HG03064 (cell line): ENCODE measurements around the gene RNU2-63P.
A peak's percentile ranks its signal among the peaks of the same experiment; 100 is the strongest.
"Not testable (repeated sequence)": the region's sequence is repeated elsewhere in the genome, so short reads cannot be mapped to it uniquely, and the experiment has no call there.

Experiments used
- ATAC-seq: cut with Tn5 transposase; IDR thresholded peaks from one replicate; pipeline ENCODE4 v1.9.1; 2021; ENCODE audit warnings: low read depth; ENCODE audit not compliant: unreplicated experiment

Gene RNU2-63P

DNA sequence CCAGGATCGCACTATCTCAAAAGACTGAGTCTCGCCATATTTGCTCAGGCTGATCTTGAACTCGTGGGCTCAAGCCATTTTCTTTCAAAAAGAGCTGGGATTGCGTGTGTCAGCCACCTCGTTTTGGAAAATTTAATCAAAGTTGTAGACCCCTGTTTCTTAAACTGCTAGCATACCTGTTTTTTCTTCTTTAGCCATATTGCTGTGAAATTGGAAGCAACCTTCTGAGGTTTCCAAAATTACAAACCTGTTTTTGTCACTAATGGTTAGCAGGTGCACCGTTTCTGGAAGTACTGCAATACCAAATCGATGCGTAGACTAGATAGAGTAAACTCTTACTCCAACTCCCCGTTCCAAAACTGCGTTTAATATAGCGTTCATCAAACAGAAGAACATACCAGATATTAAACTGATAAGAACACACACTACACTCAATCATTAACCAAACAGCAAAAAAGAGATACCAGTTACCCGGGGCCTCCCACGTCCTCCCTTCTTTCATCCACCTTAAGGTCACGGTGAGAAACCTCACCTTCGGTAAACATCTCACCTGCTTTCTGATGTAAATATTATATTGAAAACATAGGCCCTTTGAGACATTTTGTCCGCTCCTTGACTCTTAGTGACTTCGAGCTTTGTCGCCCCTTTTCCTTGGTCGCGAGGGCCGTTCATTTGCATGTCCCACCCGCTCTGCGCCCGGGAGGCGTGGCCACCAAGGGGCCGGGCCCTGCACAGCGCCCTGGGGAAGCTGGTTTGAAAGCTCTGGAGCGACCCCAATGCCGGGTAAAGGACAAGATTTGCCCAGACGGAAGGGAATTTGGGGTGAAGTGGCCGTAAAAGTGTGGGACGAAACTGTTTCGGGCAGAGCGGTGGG, at the start of gene RNU2-63P:
RNU2-63P (minus strand) TSS at position 462 of the 874 bp plus-strand sequence.
- peak; percentile 85 for ATAC-seq

DNA sequence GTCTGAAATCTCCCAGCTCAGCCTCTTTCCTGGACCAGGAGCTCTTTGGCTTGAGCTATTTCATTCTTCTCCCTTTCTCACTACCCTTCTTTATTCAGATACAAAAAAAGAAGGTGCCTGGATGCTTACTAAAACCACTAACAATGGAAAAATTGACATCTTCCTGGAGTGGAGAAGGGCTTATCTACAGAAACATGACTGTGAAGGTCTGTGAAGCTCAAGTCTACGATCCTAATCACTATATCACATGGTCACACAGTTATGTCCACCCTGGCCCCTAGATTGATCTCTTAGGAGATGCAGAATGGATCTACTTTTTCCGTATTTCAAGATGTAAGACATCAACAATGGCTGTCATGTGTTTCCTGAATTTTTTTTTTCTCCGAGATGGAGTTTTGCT, 44.9 kb upstream of the RNU2-63P start:
- ATAC-seq, result no peak

GRCh38 chr2:88060907-88061275, 44.5 kb upstream of the RNU2-63P start:
- ATAC-seq, result no peak

GRCh38 chr2:88059979-88060906, 43.9 kb upstream of the RNU2-63P start:
- no peak for ATAC-seq

DNA sequence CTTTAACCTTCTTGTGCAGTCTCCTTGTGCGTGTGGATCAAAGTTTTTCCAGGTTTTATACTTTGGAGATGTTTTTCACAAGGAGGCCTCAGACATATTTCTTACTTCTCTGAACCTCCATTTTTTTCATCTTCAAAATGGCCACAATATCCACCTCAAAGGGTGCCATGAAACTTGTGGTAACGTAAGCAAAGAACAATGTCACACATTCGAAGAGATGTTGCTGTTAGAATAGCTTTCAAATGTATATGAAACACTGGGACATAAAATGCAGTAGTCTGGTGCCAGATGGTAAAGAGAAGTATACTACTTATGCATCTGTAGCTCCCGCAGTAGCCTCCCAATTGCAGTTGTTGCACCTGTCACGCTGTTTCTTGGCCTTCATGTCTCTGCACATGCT, 41.8 kb upstream of the RNU2-63P start:
- no peak for ATAC-seq

GRCh38 chr2:88057437-88057844, 41.1 kb upstream of the RNU2-63P start:
- ATAC-seq, result no peak

GRCh38 chr2:88055371-88056128, 39.2 kb upstream of the RNU2-63P start, which contains the start of gene KRCC1:
Gene KRCC1, minus strand, starts transcription at chr2:88055783. Its CDS starts 27,220 bp downstream, at chr2:88028563.
- peak; percentile 94 for ATAC-seq

DNA sequence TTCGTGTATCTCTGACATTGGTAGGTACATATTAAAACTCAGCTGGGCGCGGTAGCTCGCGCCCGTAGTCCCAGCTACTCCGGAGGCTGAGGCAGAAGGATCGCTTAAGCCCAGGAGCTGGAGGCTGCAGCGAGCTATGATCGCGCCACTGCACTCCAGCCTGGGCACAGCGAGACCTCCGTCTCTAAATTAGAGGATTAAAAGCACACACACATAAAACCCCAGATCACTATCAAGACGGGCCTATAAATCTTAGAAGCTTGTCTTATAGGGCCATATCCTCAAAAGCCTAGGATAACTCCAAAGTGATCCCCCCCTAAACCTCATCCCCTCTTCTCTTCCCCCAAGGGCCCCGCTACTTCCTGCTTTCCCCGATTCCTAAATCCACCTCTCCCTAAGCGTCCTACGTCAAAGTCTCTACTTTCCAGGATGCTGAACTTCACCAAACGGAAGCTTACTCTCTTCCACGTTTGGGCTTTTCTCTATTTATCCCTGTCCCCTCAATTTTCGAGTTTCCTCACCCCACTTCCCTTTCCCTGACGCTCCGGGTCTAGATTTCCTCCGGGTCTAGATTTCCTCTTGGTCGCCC, 38.5 kb upstream of the RNU2-63P start:
- no peak for ATAC-seq

DNA sequence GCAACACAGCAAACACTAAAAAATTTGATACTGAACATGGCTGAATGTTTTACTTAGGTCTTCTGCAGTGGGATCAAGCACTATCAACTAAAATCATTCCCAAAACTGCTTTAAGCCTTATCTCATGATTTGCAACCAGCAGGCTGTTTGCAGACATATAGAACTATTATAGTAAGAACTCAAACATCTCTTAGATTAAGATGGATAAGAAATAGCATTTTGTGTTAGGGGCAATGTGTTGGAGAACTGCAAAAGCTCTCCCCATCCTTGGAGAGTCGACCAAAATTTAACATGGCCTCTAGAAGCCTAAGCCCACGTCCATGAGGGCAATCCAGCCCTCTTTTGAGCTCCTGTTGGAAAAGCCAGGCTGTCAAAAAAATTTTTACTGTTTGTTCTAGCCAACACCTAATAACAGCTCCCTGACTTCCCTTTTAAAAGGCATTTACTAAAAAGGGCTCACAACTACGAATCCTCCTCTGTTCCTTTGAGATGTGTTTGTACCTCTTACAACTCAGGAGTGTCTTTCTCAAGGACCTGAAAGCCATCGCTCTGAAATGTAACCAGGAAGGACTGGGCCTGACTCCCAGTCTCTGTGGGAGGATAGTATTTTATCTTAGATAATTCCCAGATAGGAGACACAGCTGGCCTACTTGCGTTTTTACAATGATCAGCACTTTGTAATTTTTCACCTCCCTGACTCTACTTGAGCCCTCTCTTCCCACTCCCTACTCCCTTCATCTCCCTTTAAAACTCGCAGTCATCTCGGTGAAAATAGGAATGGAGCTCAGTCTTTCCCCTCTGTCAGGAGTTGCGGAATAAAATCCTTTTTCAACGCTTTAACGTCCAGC, 37.8 kb upstream of the RNU2-63P start:
- no peak for ATAC-seq

DNA sequence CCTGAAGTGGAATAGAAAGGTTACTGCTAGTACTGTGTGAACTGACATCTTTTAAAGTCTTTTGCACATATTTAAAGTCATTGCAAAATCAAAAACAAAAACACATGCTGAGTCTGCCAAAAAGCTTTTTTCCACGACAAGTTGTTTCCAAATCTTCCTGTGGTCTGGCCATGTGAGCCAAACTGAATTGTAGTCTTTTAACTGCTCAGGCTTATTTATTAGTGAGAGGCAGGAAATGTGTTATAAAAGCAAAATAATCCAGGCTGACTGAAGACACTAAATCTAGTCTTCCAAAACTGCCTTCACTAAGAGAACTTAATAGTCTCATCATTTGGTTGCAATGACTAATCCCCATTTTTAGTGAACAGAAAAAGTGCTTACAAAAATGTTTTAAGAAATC, 36.9 kb upstream of the RNU2-63P start:
- ATAC-seq, result no peak

- no peak for ATAC-seq
These were observed 35.4 kb upstream of the RNU2-63P start for GRCh38 chr2:88051792-88052191.

DNA sequence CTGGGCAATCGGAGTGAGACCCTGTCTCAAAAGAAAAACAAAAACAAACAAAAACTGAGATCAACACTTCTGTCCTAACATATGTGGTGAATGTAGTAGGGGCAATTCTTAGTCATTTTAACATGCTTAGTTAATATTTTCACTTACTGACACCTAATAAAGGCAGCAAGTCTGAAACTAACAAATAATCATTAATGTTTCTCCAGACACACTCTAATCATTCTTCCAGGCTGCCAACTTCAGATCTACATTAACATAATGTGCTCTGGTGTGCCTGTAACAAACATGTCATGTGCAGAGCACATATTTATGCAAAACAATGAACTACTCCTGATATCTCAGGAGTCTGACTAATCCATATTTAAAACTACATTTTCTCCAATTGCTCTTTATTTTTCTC, 33.3 kb upstream of the RNU2-63P start:
- no peak for ATAC-seq

GRCh38 chr2:88048541-88048940, 32.2 kb upstream of the RNU2-63P start:
- ATAC-seq, result no peak

DNA sequence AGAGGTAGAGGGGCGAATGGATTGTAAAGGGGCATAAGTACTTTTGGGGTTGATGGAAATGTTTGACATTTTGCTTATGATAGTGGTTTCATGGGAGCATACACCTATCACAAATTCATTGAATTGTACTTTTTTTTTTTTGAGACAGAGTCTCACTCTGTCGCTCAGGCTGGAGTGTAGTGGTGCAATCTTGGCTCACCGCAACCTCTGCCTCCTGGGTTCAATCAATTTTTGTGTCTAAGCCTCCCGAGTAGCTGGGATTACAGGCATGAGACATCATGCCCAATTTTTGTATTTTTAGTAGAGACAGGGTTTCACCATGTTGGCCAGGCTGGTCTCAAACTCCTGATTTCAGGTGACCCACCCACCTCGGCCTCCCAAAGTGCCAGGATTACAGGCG, 29.2 kb upstream of the RNU2-63P start:
- not testable (repeated sequence) for ATAC-seq

DNA sequence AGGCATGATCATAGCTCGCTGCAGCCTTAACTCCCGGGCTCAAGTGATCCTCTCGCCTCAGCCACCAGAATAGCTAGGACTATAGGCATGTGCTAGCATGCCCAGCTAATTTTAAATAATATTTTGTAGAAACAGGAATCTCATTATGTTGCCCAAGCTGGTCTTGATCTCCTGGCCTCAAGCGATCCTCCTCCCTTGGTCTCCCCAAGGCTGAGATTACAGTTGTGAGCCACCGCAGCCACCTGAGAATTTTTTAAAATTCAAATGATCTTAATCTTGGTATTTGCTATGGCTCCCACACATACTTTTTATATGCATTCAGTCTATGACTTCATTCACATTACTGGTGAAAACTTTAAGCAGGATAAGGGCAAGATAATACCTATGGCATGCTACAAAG, 26.1 kb upstream of the RNU2-63P start:
- ATAC-seq, result no peak

DNA sequence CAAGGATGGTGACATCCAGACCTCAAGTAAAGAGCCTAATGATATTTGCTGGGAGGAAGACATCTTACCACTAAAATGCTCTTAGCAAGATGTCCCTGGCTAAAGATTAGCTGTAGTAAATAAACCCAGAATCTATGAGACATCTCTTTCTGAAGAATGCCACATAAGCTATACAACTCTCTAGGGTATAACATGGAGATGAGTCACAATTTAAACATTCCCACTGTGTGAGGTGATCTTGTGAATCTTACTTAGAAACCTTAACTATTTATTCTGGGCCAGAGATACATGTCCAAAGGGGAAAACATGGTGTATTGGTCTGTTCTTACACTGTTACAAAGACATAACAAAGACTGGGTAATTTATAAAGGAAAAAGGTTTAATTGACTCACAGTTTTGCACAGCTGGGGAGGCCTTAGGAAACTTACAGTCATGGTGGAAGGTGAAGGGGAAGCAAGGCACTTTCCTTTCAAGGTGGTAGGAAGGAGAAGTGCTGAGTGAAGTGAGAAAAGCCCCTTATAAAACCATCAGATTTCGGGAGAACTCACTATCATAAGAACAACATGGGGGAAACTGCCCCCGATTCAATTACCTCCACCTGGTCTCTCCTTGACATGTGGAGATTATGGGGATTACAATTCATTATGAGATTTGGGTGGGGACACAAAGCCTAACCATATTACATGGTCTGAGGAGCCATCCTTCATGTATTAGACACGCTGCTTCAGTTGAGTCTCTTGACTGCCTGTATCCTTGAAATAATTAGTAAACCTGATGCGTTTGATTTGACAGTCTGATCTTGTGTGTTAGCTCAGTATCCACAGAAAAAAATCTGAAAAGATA, 22.1 kb upstream of the RNU2-63P start:
- ATAC-seq, result no peak

GRCh38 chr2:88036606-88037005, 20.3 kb upstream of the RNU2-63P start:
- no peak for ATAC-seq

DNA sequence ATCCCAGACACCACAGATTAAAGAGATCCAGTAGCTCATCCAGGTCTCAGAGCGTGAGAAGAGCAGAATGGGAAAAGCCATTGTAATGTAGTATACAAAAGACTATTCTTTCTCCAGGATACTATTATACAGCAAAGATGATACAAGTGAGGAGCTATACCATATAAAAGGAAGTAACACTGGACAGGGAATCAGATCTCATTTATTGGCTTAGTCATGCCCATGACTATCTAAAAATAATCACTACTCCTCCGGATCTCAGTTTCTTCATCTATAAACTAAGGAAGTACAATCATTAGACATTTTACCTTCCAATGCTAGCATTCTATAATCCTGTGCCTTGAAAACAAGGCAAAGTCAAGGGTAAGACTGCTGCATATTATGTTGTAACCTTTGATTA, 19.8 kb upstream of the RNU2-63P start:
- no peak for ATAC-seq
